Adipocyte (in vitro differentiated cells): Measurements from ENCODE around the gene MIER2.

Source experiments
- DNase-seq: peaks from one replicate; pipeline ENCODE4 v3.0.0-alpha.2; 2015; ENCODE audit warnings: low read depth
- H3K27me3 ChIP-seq: replicated peaks from 2 replicates; pipeline ENCODE4 v1.7.0; 2013; ENCODE audit warnings: mild to moderate bottlenecking, low read length, moderate library complexity; ENCODE audit not compliant: control insufficient read depth, insufficient read depth
- H3K36me3 ChIP-seq: 2 replicates; pipeline ENCODE4 v1.7.0; 2013; ENCODE audit warnings: low read length, mild to moderate bottlenecking, moderate library complexity; ENCODE audit not compliant: control insufficient read depth, insufficient read depth, severe bottlenecking
- H3K4me1 ChIP-seq: 2 replicates; pipeline ENCODE4 v1.7.0; 2013; ENCODE audit warnings: mild to moderate bottlenecking, low read length, moderate library complexity; ENCODE audit not compliant: control insufficient read depth, insufficient read depth
- H3K4me3 ChIP-seq: 2 replicates; pipeline ENCODE4 v1.7.0; 2013; ENCODE audit warnings: mild to moderate bottlenecking, low read length, moderate library complexity
- H3K9ac ChIP-seq: 2 replicates; pipeline ENCODE4 v1.7.0; 2013; ENCODE audit warnings: mild to moderate bottlenecking, low read length, moderate library complexity
- H3K9me3 ChIP-seq: 2 replicates; pipeline ENCODE4 v1.7.0; 2013; ENCODE audit warnings: mild to moderate bottlenecking, low read length, moderate library complexity; ENCODE audit not compliant: control insufficient read depth

The MIER2 gene

GRCh38 chr19:376111-376470, 31.5 kb upstream of the MIER2 start:
- no peaks in the 10 kb centered on the region for H3K4me1 ChIP-seq
- H3K9ac ChIP-seq = no peak overlapping the region
- no peaks in the 10 kb centered on the region for H3K36me3 ChIP-seq
- DNase-seq = no peak
- H3K4me3 ChIP-seq = no peak overlapping the region
- H3K9me3 ChIP-seq = no peaks in the 10 kb centered on the region
- H3K27me3 ChIP-seq = peaks cover 41% of the 10 kb centered on the region

GRCh38 chr19:375395-376110, 31.0 kb upstream of the MIER2 start:
- no peak overlapping the region for H3K9ac ChIP-seq
- no peaks in the 10 kb centered on the region for H3K9me3 ChIP-seq
- no peaks in the 10 kb centered on the region for H3K4me1 ChIP-seq
- no peaks in the 10 kb centered on the region for H3K36me3 ChIP-seq
- no peak for DNase-seq
- H3K4me3 ChIP-seq = no peak overlapping the region
- peaks cover 44% of the 10 kb centered on the region for H3K27me3 ChIP-seq

DNA sequence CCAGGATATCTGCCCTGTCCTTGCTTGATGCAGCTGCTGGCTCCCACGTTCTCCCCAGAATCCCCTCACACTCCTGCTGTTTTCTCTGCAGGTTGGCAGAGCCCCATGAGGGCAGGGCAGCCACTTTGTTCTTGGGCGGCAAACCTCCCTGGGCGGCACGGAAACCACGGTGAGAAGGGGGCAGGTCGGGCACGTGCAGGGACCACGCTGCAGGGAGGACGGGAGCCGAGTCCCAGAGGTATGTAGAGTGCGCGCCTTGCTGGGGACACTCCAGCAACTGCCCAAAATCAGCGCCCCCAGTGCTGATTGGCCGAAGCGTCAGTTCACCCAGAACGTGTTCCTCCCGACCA, 30.3 kb upstream of the MIER2 start:
- no peak overlapping the region for H3K9ac ChIP-seq
- H3K9me3 ChIP-seq = no peaks in the 10 kb centered on the region
- H3K36me3 ChIP-seq = no peaks in the 10 kb centered on the region
- no peaks in the 10 kb centered on the region for H3K4me1 ChIP-seq
- peaks cover 44% of the 10 kb centered on the region for H3K27me3 ChIP-seq
- H3K4me3 ChIP-seq = no peak overlapping the region
- no peak for DNase-seq

GRCh38 chr19:374183-374885, 29.7 kb upstream of the MIER2 start:
- H3K36me3 ChIP-seq = no peaks in the 10 kb centered on the region
- no peaks in the 10 kb centered on the region for H3K9me3 ChIP-seq
- DNase-seq = no peak
- H3K27me3 ChIP-seq = peaks cover 44% of the 10 kb centered on the region
- no peak overlapping the region for H3K4me3 ChIP-seq
- H3K9ac ChIP-seq = no peak overlapping the region
- H3K4me1 ChIP-seq = no peaks in the 10 kb centered on the region

GRCh38 chr19:373391-374182, 29.0 kb upstream of the MIER2 start:
- Histone ChIP-seq H3K9ac (no peak overlapping the region), H3K36me3 (no peaks in the 10 kb centered on the region), H3K27me3 (peaks cover 49% of the 10 kb centered on the region), H3K9me3 (no peaks in the 10 kb centered on the region), H3K4me1 (no peaks in the 10 kb centered on the region), H3K4me3 (no peak overlapping the region)
- DNase-seq = no peak

DNA sequence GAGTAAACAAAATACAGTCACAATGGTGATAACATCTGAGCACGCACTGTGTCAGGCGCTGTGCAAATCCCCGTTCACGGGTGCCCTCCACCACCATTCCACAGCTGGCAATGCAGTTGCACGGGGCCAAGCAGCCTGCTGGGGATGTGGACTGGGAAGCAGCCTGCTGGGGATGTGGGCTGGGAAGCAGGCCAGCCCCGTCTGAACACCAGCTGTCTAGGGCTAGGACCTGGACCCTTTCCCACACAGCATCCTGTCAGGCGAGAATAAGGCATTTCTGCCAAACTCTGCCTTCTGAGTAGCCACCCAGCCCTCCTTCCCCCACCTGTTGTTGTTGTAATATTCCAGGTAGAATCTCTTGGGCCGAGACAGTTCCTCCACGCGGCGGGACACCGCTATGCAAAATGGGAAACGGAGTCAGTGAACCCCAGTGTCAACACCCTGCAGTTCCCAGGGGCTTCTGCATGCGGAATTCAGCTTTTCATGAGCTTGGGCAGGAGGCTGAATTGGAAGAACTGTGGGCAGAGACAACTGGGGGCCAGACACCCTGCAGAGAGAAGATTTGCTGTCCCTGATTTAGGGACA, 27.8 kb upstream of the MIER2 start:
- H3K9ac ChIP-seq = no peak overlapping the region
- H3K4me3 ChIP-seq = no peak overlapping the region
- DNase-seq = peak; percentile 39
- H3K9me3 ChIP-seq = no peaks in the 10 kb centered on the region
- no peaks in the 10 kb centered on the region for H3K36me3 ChIP-seq
- H3K4me1 ChIP-seq = no peaks in the 10 kb centered on the region
- peaks cover 61% of the 10 kb centered on the region for H3K27me3 ChIP-seq

GRCh38 chr19:371501-372168, 27.0 kb upstream of the MIER2 start:
- H3K9me3 ChIP-seq = peaks cover 3% of the 10 kb centered on the region
- no peak overlapping the region for H3K4me3 ChIP-seq
- H3K9ac ChIP-seq = no peak overlapping the region
- peak; percentile 15 for DNase-seq
- no peaks in the 10 kb centered on the region for H3K4me1 ChIP-seq
- H3K27me3 ChIP-seq = peaks cover 68% of the 10 kb centered on the region
- no peaks in the 10 kb centered on the region for H3K36me3 ChIP-seq

- no peak for DNase-seq
Observed at GRCh38 chr19:370641-371330, 26.2 kb upstream of the MIER2 start.

DNA sequence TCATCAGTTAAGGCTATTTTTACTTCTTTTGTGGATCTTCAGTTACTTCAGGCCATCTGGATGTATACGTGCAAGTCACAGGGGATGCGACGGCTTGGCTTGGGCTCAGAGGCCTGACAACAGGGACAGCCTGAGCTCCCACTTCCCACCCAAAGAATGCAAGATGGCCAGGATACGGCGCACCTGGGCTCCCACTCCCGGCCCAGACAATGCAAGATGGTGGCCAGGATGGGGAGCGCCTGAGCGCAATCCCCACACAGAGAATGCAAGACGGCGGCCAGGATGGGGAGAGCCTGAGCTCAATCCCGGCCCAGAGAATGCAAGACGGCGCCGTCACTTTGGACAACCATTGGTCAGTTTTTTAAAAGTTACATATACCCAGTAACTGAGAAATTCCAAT, 25.3 kb upstream of the MIER2 start:
- Histone ChIP-seq H3K36me3 (no peaks in the 10 kb centered on the region), H3K4me3 (no peak overlapping the region), H3K4me1 (no peaks in the 10 kb centered on the region), H3K27me3 (peaks cover 79% of the 10 kb centered on the region), H3K9me3 (peaks cover 5% of the 10 kb centered on the region), H3K9ac (no peak overlapping the region)
- no peak for DNase-seq

More at GRCh38 chr19:370641-371330, 26.2 kb upstream of the MIER2 start:
- Histone ChIP-seq H3K4me1 (no peaks in the 10 kb centered on the region), H3K9ac (no peak overlapping the region), H3K36me3 (no peaks in the 10 kb centered on the region), H3K9me3 (peaks cover 5% of the 10 kb centered on the region), H3K4me3 (no peak overlapping the region), H3K27me3 (peaks cover 73% of the 10 kb centered on the region)

DNA sequence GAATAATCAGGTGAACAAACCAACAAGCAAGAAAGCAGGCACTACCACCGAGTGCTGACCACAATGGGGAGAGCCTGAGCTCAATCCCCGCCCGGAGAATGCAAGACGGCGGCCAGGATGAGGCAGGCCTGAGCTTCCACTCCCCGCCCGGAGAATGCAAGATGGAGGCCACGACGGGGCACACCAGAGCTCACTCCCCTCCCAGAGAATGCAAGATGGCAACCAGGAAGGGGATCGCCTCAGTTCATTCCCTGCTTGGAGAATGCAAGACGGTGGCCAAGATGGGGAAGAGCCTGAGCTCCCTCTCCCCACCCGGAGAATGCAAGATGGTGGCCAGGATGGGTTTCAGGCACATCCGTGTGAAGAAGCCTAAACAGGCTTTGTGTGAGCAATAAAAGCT, 24.7 kb upstream of the MIER2 start:
- no peaks in the 10 kb centered on the region for H3K4me1 ChIP-seq
- H3K36me3 ChIP-seq = no peaks in the 10 kb centered on the region
- H3K9me3 ChIP-seq = peaks cover 5% of the 10 kb centered on the region
- H3K4me3 ChIP-seq = no peak overlapping the region
- no peak overlapping the region for H3K9ac ChIP-seq
- no peak for DNase-seq
- peaks cover 78% of the 10 kb centered on the region for H3K27me3 ChIP-seq
